Adrenal gland (tissue), 5 donors: ENCODE results near the gene SLC25A21.

Experiments used
- CTCF ChIP-seq, 6 experiments: fragments of 450-650 bp in 4 of 6; fragments of 200-600 bp in 2 of 6; sonication (generic) in 1 of 6; IDR thresholded peaks; 1 replicate in 5 of 6; 2 replicates in 1 of 6; pipeline versions ENCODE4 v1.5.1 to v1.8.0; 2016 to 2021; ENCODE audit warnings: antibody characterized with exemption in 6 of 6, mild to moderate bottlenecking in 2 of 6, moderate library complexity in 1 of 6
- POLR2A ChIP-seq, 2 donors: fragments of 450-650 bp; IDR thresholded peaks; one replicate each; pipeline ENCODE4 v1.6.1; 2017; ENCODE audit warnings: antibody characterized with exemption in 2 of 2, mild to moderate bottlenecking in 2 of 2, moderate library complexity in 1 of 2
- donor health status: DM: no; HTN: no; CAD: no.

GRCh38 chr14:37221073-37221472, 48.7 kb upstream of the SLC25A21 start:
- no peak for TF ChIP-seq CTCF (IDR thresholded peaks at IDR 0.05)
- no peak for TF ChIP-seq POLR2A (IDR thresholded peaks at IDR 0.05)
